NT2/D1 (cell line): Measurements from ENCODE around the gene ADGRG2.

Experiments used
- SUZ12 ChIP-seq: IDR thresholded peaks from 2 replicates; pipeline ENCODE4 v1.6.1; 2011; ENCODE audit not compliant: insufficient read length, insufficient read depth; ENCODE audit errors: extremely low read depth
- YY1 ChIP-seq: IDR thresholded peaks from 2 replicates; pipeline ENCODE4 v1.6.1; 2011; ENCODE audit not compliant: insufficient read length, insufficient read depth
- ZNF274 ChIP-seq: IDR thresholded peaks from 2 replicates; pipeline ENCODE4 v1.6.1; 2011; ENCODE audit warnings: mild to moderate bottlenecking, low read depth, low read length

- TF ChIP-seq ZNF274 (no peak), YY1 (no peak), SUZ12 (no peak)
These were observed 123.6 kb downstream of the ADGRG2 start for GRCh38 chrX:18998653-18999052.
